Umbilical cord (tissue), 2 donors: ENCODE data around the gene PPM1H. TPM values are rescaled to one million over a fixed set of nuclear protein-coding genes. Genes with fewer than 3 reads are reported as not detected.
"Not testable (repeated sequence)": the region's sequence is repeated elsewhere in the genome, so short reads cannot be mapped to it uniquely, and the experiment has no call there.

Source experiments
- DNase-seq: peaks from one replicate; pipeline ENCODE4 v3.0.0-alpha.2; 2015; ENCODE audit warnings: low spot score
- total RNA-seq: library from RNA; depleted of rRNA; stranded (reverse); fragments of >200 nt; gene quantifications from one replicate; pipeline ENCODE4 v1.2.3, GENCODE V29; 2014; ENCODE audit warnings: low replicate concordance; ENCODE audit not compliant: insufficient read depth

PPM1H gene
- total RNA-seq, 1 donor from 2014 or later, result 1.9 TPM

- DNase-seq, result no peak
Observed at GRCh38 chr12:62737615-62738014, 197.3 kb downstream of the PPM1H start.

- DNase-seq, result no peak
Observed at GRCh38 chr12:62737188-62737587, 197.8 kb downstream of the PPM1H start.

GRCh38 chr12:62736596-62736995 is 198.4 kb downstream of the PPM1H start:
- no peak for DNase-seq

GRCh38 chr12:62732861-62733427 is 202.0 kb downstream of the PPM1H start:
- DNase-seq, result no peak

GRCh38 chr12:62731055-62731820 is 203.7 kb downstream of the PPM1H start:
- peak; percentile 48 for DNase-seq

- DNase-seq, result no peak
Observed at GRCh38 chr12:62730649-62731048, 204.3 kb downstream of the PPM1H start.

GRCh38 chr12:62729579-62730544 is 205.1 kb downstream of the PPM1H start:
- not testable (repeated sequence) for DNase-seq

- DNase-seq, result no peak
Observed at GRCh38 chr12:62728741-62729140, 206.2 kb downstream of the PPM1H start.

- DNase-seq, result no peak
Observed at GRCh38 chr12:62726471-62726980, 208.4 kb downstream of the PPM1H start.

GRCh38 chr12:62725781-62726180 is 209.2 kb downstream of the PPM1H start:
- DNase-seq, result no peak

- DNase-seq, result peak; percentile 85
Observed at GRCh38 chr12:62724947-62725451, 210.0 kb downstream of the PPM1H start.

GRCh38 chr12:62724285-62724684 is 210.7 kb downstream of the PPM1H start:
- no peak for DNase-seq

GRCh38 chr12:62722971-62723680 is 211.8 kb downstream of the PPM1H start:
- no peak for DNase-seq

GRCh38 chr12:62720661-62721330 is 214.2 kb downstream of the PPM1H start:
- DNase-seq, result no peak

- no peak for DNase-seq
Observed at GRCh38 chr12:62720025-62720424, 214.9 kb downstream of the PPM1H start.

- no peak for DNase-seq
Observed at GRCh38 chr12:62718762-62719426, 216.1 kb downstream of the PPM1H start.

- DNase-seq, result no peak
Observed at GRCh38 chr12:62717643-62718042, 217.3 kb downstream of the PPM1H start.

- no peak for DNase-seq
Observed at GRCh38 chr12:62716866-62717525, 218.0 kb downstream of the PPM1H start.

GRCh38 chr12:62716037-62716436 is 218.9 kb downstream of the PPM1H start:
- no peak for DNase-seq
